Measurements from ENCODE around the gene SLC44A3.

Gene SLC44A3

DNA sequence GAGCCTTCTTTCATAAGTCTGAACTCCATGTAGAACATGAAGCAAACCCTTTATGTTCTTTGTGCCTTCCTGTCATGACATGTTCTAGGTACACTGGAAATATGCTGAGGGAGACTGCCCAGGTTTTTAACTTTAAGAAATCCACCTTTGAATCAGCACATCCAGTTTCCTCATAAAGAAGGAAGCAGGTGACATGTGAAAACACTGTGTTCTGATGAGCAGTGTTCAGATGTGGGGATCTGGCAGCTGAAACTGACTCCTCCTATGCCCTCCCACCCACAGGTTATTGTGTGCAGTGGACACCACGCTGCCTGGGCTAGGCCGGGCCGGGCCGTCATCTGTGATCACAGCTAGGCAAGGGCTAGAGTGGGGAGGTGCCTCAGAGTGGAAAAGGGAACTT is 55.6 kb downstream of the SLC44A3 start:
- no peak for DNase-seq

DNA sequence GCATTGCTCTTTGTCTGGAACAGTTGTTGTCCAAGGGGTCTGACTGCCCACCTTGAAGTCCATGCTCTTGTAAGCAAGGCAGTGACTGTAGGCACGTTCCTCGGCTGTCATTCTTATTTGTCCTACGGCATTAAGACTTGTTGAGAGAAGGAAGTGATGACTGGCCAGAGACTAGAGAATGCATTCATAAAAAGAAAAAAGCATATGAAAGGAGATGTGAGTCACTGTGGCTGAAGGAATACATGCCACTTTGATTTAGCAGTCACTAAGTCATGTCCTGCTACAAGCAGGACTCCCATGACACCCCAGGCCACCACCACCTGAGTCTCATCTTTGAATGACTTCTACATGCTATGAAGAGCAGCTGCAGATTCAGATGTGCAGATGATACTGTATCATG is 56.2 kb downstream of the SLC44A3 start:
- DNase-seq: no peak

DNA sequence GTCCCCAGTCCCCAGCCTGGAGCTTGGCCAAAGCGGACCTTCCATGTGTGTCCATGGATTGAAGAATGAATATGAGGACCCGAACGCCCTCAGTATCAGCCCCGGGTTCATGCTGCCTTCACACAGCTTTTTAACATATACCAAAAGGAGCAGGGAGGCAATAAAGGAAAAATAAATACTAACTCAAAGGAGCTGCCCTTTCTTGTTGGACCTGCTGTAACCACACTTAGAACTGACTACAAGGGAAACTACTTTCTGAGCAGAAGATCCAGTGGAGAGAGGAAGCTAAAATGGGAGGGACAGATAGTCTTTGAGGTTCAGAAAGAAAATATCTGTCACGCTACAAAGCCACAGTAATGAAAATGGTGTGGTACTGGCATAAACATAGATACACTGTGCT is 58.2 kb downstream of the SLC44A3 start:
- DNase-seq: no peak

DNA sequence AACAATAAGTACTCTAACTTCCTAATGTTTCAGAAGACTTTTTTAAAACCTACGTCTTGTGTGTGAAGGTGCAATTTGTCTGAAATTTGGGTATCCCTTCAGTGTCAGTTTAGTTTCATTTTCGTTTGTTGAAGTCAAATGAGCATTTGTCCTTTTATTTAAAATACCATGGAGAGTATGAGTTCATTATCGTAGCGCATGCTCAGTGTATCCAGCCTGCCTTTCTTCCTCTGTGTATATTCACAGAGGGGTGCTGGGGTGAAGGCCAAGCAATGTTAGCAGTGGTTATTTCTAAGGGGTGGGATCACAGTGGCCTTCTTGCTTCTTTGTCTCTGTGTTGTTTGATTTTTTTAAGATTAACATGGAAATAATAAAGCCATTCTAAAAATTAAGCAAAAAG is 63.5 kb downstream of the SLC44A3 start:
- DNase-seq: no peak

DNA sequence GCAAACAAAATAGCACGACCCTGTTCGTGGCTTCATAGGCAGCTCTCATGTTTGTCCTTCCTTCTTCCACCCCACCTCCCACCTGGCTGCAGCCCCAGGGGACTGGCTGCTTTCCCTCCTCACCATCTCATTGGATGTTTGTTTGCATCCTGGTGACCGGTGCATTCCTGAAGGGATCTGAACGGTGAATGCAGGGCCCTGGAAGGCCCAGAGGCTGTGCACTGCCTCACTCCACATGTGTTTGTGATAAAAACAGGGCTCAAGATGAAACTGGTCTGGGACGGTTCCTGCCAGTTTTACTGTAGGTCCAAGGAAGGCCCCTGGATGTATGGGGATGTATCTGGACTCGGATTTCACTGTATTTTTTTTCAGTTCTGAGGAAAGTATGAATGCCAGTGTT is 63.9 kb downstream of the SLC44A3 start:
- no peak for DNase-seq

DNA sequence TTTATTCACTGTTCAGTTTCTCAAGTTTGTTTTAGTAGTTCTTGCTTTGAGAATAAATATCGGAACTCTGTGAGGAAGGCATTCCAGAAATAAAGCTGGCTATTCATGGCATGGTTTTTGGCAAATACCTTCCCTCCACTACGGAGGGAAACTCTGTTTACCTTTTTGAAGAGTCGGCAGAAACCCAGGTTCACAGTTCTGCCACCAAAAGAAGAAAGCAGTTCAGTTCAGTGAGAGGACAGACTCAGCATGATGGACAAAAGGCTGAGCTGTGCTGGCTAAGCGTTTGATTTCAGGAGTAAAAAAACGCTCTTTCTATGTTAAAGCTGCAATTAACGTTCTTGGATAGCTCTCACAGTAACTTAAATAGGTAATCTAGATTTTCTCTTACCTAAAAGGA is 64.3 kb downstream of the SLC44A3 start:
- DNase-seq: no peak

DNA sequence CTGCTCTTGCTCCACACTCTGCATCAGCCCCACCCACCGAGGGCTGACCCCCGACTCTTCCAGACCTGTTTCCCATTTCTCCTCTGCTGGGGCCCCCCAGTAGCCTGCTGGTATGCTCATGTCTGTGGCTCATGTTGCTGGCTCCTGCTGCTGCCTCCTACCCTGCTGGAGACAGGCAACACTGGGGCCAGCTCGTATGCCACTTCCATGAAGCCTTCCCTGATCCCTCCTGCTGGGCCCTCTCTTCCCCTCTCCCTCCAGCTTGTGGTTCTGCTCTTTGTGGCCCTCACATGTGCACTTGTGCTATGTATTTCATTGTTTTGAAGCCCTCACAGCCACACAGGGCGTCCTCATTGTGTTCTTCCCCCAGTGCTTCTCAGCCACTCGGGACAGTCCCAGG is 66.2 kb downstream of the SLC44A3 start:
- DNase-seq: no peak

DNA sequence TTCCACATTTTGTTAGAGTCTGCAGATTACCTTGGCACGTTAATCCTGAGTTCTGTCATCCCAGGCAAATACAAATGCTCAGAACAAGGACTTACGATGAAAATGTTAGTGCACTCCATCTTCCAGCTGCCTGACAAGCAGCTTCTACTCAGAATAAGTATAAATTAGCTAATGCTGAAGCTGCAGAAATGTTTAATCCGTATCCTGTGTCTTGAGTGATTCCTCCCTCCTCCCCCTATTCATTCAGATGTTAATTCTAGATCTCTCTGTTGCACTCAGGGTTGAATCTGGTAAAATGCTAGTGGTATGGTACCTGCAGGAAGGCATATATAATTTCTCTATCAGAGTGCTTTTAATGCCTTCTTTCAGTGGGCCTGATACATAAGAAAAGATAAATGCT is 66.9 kb downstream of the SLC44A3 start:
- no peak for DNase-seq

DNA sequence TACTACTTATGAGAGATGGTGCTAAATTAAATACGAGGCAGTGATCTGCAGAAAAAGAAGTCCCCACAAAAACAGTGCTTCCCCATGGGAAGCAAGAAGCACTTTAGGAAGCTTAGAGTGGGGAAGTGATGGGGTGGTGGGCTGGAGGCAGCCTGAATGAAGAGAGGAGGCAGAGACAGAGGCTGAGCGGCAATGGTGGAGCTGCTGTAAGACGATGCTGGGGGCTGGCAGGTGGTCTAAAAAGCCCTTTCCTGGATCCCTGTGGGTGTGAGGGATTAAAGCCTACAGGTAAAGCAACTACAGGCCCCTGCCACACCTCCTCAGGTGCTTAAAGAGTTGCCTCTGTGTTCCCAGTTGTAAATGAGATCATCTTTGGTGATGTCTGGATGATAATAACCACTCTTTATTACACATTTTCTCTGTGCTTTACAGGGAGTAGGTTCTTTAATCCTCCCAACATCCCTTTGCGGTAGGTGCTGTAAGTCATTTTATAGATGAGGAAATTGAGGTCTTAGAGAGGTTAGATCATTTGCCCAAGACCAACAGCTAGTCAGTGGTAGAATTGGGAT is 67.5 kb downstream of the SLC44A3 start:
- no peak for DNase-seq

DNA sequence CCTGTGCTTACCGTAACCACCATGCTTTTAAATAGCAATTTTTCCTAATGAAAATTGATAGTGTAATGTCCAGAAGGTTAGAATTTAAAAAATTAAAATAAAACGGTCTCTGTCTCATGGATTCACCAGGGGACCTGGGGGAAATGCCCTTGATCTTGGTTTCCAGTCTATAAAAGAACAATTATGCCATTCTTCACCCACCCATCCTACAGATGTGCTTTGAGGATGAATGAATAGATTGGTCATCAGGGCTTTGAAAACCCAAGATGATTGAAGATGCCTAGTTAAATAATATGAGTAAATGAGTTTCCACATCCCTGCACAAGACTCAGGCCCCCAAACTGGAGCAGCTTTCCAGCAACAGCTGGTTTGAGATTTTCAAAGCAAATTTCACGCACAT is 68.0 kb downstream of the SLC44A3 start:
- DNase-seq: no peak

DNA sequence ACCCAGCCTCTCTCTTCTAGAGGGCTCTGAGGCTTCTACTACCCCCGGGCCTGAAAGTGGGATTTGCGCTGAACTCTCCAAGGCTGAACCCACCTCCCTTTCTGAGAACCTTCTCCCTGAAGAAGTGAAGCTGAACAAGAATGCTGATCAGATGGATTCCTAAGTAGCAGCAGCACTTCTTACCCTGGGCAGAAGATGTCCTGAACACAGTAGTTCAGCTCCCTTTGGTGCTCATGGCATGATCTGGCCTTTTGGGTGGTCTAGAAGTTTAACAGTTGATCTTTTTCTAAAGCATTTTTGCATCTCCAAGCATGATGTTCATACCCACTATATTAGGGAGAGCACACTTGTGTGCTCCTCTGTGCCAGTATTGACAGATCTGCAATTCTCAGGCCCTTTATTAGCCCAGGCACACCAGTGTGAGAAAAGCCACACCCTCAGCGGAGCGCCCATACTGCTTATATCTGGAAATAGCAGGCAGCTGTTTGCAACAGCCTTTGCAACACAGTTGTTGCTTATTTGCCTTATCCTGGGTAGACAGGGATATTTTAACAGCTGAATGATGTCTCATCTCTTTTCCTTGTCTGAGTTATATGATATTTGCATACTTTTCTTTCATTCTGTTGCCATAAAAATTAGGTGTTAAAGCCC is 72.6 kb downstream of the SLC44A3 start:
- no peak for DNase-seq

DNA sequence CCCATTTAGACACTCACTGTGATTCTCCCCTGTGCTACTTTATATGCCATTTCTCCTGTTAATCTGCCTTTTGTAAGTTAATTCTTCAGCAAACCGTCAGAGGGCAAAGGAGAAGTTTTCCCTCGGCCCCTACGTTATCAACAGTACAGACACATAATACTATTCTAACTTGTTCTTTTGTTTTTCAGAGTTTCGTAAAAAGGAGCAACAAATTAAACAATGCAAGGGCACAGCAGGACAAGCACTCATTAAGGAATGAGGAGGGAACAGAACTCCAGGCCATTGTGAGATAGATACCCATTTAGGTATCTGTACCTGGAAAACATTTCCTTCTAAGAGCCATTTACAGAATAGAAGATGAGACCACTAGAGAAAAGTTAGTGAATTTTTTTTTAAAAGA is 74.5 kb downstream of the SLC44A3 start:
- no peak for DNase-seq

DNA sequence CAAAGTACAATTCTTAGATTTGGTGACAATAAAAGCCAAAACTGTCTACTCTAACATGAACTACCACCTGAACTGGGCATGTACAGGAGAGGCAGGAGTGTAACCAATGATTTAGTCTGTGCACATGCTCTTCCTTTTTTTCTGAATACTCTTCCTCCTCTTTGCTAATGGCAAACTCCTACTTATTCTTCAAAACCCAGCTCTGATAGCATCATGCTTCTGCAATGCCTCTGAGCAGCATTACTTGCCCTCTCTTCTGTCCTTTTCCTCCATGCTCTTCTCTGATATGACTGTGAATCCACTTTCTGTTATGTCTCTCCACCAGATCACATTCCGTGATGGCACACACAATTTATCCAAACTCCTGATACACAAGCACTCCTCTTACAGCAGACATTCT is 75.4 kb downstream of the SLC44A3 start:
- no peak for DNase-seq

DNA sequence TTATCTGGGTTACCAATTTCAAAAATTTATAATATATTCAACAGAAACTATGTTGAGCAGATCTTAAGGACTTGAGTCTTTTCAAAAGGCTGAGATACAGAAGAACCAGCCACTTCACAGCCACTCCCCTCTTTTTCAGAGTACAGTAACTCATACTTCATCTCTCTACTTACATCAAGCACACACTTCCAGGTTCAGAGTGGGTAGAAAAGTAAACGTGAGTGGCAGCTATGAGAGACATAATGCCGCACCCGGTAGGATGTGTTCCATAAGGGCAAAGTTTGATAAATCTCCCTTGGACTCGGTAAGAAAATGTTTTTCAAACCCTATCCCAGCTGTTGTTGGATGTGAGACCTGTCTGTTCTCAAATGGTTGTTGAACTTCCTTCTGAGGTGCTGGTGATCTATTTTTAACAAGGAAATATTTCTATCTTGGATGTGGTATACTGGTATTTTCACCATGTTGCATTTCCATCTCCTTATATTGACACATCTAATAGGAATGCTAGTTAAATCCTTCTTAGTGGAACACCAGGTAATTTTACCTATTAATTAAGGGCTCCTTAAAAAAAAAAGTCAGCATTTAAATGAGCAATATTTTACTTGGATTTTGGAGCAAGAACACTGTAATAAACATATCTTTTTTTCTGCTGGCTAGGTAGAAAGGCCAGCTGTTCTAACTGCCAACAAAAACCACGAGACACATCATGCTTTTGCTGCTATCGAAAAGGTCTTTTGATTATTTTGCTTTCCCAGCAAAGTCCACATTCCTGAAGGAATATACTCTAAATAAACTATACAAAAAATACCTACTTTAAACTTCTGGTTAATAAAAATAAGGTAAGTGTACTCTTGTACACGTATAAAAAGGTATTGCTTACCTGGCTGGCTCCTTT is 78.6 kb downstream of the SLC44A3 start:
- DNase-seq: no peak

DNA sequence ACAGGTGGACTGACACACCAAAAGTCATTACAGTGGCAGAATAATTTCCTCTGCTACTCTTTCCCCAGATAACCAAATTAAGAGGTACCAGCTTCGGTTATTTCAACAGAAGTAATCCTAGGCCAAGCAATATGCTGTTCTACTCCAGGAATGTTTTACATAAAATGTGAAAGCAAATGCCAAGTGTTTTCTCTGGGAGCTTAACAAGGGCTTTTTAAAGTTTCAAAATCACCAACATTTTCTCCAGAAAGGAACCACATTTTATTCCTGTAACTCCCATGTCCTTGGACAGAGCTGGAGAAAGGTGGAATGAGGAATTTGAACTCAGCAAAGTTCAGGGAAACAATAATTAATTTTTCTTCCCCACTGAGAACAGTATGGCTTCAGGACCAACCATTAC is 79.6 kb downstream of the SLC44A3 start:
- DNase-seq: no peak

DNA sequence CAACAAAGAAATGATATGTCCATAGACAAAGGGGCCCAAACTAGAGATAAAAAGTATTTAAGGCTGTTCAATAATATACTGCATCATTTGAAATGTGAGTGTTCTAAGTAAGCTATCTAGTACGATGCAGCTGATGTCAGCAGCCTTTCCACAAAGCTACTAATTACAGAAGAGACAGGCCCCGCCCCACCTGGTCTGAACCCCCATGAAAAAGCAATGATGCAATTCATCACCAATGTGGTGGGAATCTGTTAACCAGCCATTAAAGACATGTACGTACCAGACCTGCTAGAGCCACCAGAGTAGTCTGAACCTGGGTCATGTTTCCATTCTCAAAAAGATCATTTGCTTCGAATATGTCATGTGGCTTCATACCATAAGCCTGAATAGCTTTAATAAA is 81.7 kb downstream of the SLC44A3 start:
- no peak for DNase-seq

DNA sequence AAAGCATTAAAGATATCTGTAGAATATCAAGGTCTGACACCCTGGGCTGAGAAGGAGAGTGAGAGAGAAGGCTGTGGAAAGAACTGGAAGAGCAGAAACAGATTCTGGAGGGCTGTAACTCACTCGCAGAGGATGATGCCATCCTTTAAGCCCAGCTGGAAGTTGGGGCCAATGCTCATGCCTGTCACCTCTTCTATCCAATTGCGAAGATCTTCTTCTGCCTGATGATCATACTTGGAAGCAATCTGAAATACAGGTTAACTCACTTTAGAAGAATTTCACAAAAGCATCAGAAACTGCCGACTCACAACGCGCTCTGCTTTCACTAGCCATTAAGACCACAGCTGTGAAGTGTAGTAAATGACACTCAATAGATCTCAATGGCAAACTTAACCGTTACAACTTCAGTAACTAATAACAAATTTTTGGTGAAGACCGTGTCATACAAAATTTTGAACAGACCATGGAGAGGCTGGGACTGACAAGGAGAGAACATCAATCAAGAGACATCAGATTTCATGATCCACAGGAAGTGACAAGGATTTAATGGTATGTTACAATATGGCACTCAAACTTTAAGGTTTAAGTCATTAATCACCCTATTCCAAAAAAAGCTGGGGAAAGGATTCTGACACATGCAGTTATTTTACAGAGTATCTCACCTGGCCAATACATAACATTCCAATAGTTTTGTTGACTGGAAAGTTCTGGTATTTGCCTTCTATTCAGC is 83.3 kb downstream of the SLC44A3 start:
- peak; percentile 22 for DNase-seq

DNA sequence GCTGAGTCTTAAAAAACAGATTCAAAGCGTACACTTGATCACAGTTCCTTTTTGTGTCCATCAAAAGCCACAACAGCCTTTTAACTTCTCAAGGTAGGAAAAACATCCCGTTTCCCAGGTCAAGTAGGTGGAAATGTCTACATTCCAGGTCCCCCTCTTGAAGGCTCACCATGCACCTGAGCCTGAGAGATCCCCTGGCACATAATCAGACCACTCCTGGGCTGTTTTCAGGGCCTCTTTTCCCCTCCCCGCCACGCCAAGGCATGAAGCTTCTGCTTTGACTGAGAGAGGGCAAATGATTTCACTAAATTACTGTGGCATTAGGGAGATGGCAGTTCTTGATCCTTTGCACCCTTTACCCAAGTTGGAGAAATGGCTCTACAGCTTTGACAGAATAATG is 85.0 kb downstream of the SLC44A3 start:
- no peak for DNase-seq

DNA sequence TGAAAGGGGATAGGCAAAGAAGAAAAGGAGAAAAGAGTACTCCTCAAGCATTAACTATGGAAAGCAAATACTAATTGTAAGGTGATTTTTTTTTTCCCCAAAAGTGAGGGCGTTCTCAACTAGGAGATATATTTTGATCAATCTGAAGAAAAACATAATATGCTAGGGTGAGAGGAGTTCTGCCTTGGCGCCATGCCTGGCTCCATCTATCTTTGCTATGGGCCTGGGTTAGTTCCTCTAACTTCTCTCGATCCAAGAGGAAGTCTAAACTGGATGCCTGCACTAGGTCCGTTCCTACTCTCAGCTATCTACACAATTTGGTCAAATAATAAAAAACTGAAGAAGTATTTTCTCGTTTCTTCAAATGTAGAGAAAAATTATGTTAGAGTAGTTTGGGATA is 86.2 kb downstream of the SLC44A3 start:
- DNase-seq: no peak

DNA sequence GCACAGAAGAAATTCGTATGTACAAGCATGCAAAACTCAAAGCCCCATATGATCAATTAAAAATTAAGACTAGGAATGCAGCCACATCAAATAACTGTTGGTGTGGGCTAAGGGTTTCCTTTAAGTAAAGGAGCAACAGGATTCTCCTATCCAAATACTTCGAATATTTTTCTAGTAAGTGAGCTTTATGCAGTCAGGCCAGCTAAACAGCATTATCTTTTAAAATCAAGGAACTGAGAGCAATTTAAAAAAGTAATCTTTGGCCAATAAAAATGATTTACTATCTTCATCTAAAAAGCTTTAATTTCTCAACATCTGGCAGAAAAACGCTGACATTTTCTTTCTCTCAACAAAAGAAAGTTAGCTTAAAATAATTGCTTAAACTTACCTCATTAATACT is 87.0 kb downstream of the SLC44A3 start:
- no peak for DNase-seq

DNA sequence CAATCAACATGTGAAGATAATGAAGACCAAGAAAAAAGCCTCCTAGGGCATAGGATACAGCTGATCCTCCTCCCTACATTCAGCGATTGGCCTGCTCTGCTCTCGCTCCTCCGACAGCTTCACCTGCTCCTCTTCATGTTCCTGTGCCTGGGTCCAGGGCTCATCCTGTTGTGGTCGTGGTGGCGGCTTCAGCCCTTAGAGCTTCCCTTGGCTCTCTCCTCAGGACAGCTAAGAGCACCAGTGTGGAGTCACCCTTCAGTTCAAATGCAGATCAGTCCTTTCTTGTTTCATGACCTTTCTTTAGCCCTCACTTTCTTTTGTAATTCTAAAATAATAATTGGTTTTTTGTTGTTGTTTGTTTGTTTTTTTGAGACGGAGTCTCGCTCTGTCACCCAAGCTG is 88.0 kb downstream of the SLC44A3 start:
- no peak for DNase-seq

DNA sequence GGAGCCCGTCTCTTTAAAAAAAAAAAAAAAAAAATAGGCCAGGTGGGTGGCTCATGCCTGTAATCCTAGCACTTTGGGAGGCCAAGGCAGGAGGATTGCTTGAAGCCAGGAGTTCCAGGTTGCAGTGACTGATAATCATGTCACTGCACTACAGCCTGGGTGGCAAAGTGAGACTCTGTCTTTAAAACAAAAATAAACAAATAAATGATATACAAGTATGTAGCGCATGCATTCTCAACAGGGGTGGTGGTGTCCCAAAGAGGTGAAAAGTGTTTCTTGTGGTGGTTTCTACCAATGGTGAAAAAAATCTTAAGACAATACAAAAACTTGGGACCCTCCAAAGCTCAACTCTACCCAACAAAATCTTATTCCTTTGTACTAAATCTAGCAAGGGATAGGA is 88.8 kb downstream of the SLC44A3 start:
- no peak for DNase-seq

DNA sequence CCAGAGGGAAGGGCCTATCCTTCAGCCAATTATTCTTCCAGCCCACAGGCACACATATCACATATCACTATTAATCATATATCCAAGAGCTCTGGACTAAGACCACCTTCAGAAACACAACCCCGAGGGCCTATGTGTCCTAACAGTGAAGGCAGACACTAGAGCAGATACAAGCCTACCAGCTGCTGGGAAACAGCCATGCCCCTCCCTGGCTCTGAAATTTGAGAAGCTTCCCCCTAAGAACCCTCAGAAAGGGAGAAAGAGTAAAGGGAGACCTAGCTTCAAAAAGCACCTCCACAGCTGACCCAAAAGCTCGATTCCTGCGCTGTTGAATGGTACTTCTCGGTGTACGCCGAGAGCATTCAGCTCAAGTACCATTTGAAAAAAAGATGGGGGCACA is 89.3 kb downstream of the SLC44A3 start:
- DNase-seq: no peak
